ENCODE results near the gene UQCRFS1. TPM values are rescaled to one million over a fixed set of nuclear protein-coding genes. Genes with fewer than 3 reads are reported as not detected.

The UQCRFS1 gene
- polyA plus RNA-seq, 1 donor from 2014 or later = 67.6 TPM

DNA sequence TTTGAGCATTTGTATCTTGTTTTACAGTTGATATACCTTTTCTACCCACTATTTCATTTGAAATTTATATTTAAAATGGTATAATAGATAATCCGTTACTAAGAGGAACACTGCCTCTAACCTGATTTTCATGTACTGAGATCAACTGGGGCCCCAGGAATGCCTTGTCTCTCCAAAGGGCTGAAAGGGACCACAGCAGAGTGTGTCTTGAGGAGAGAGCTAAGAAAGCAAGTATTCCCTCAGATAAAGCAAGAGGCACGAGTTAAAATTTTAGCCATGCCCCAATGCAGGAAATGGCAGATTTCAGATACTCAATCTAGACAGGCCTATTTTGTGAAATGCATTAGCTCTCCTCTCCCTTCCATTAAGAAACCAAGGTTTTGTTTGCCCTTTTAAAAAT, 10.7 kb downstream of the UQCRFS1 start:
- H3K27me3 Mint-ChIP-seq = no peaks in the 10 kb centered on the region
- H3K27ac Mint-ChIP-seq = no peak overlapping the region
- no peak overlapping the region for H3K4me3 Mint-ChIP-seq
- H3K9me3 Mint-ChIP-seq = peaks cover 0 to 8% (median 0%) of the 10 kb centered on the region in 3 donors
- H3K36me3 Mint-ChIP-seq = peaks cover 9% of the 10 kb centered on the region
- H3K4me1 Mint-ChIP-seq = peaks cover 7 to 10% (median 8%) of the 10 kb centered on the region in 3 donors

- Mint-ChIP-seq H3K9me3 (peaks cover 0 to 8% (median 0%) of the 10 kb centered on the region in 3 donors), H3K27me3 (no peaks in the 10 kb centered on the region), H3K36me3 (peaks cover 7% of the 10 kb centered on the region), H3K27ac (no peak overlapping the region), H3K4me3 (no peak overlapping the region), H3K4me1 (peaks cover 6 to 10% (median 8%) of the 10 kb centered on the region in 3 donors)
Measured at GRCh38 chr19:29201855-29202254, 11.1 kb downstream of the UQCRFS1 start.

- Mint-ChIP-seq H3K27me3 (no peaks in the 10 kb centered on the region), H3K27ac (no peak overlapping the region), H3K9me3 (peaks cover 0 to 8% (median 0%) of the 10 kb centered on the region in 3 donors), H3K4me1 (peaks cover 0 to 4% (median 0%) of the 10 kb centered on the region in 3 donors), H3K36me3 (peaks cover 2% of the 10 kb centered on the region), H3K4me3 (no peak overlapping the region)
Measured at GRCh38 chr19:29194658-29195057, 18.3 kb downstream of the UQCRFS1 start.

GRCh38 chr19:29193155-29193554, 19.8 kb downstream of the UQCRFS1 start:
- no peak overlapping the region for H3K27ac Mint-ChIP-seq
- peaks cover 0 to 4% (median 0%) of the 10 kb centered on the region in 3 donors for H3K9me3 Mint-ChIP-seq
- H3K36me3 Mint-ChIP-seq = peaks cover 2% of the 10 kb centered on the region
- no peak overlapping the region for H3K4me3 Mint-ChIP-seq
- no peaks in the 10 kb centered on the region for H3K27me3 Mint-ChIP-seq
- H3K4me1 Mint-ChIP-seq = peaks cover 0 to 4% (median 0%) of the 10 kb centered on the region in 3 donors

DNA sequence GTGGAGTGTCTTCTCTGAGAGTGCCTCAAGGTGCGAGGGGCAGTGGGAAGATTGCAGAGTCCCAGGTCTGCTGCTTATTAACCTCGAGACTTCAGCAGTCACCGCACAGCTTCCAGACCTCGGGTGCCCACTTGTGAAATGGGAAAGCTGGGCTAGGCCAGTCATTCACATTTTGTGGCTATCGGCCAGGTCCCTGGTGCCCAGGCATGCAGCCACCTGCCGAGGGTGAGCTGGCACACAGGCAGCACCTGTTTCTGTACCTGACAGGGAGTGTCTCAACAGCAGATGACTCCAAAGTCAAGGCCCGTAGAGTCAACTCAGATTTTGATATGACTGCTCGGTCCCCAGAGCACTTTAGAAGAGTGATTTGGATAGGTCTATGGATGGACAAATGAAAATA, 21.9 kb downstream of the UQCRFS1 start:
- Mint-ChIP-seq H3K36me3 (peaks cover 2% of the 10 kb centered on the region), H3K27ac (no peak overlapping the region), H3K4me1 (peaks cover 0 to 4% (median 0%) of the 10 kb centered on the region in 3 donors), H3K4me3 (no peak overlapping the region), H3K9me3 (peaks cover 0 to 4% (median 0%) of the 10 kb centered on the region in 3 donors), H3K27me3 (no peaks in the 10 kb centered on the region)

GRCh38 chr19:29189033-29189360, 24.0 kb downstream of the UQCRFS1 start:
- Mint-ChIP-seq H3K9me3 (no peaks in the 10 kb centered on the region), H3K4me3 (no peak overlapping the region), H3K27me3 (no peaks in the 10 kb centered on the region), H3K4me1 (peaks cover 0 to 4% (median 0%) of the 10 kb centered on the region in 3 donors), H3K36me3 (peaks cover 2% of the 10 kb centered on the region), H3K27ac (no peak overlapping the region)

DNA sequence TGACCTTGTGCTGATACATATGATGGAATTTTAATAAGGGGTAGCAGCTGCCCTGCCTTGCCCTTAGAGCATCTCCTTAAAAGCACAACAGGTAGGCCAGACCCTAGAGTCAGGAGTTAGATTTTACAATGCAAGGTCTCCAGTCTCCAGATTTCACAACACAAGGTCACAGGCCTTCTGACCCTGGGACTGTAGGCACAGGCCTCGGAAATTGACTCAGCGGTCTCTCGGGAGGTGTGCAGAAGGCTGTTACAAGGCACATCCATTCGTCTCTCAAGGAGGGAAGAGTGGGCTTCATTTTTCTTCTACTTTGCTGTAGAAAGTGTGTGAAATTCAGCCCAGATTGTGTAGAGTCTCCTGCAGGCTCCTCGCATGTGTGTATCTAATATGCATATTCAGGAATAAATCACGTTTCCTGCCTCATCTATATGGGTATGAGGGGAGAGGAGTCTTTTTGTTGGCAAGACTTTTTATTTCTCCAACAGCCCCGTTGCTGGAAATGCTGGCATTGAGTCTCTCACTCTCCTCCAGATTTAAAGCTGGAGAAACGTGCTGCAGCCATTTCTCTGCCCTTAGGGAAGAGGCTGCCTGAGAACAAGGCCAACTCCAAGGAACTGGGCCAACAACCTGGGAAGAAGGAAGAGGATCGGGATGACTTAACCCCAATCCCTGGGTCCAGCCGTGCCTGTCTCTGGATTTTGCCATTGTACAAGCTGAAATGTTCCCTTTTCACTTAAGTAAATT, 24.5 kb downstream of the UQCRFS1 start:
- H3K27me3 Mint-ChIP-seq = no peaks in the 10 kb centered on the region
- H3K9me3 Mint-ChIP-seq = no peaks in the 10 kb centered on the region
- peaks cover 2% of the 10 kb centered on the region for H3K36me3 Mint-ChIP-seq
- peaks cover 0 to 4% (median 0%) of the 10 kb centered on the region in 3 donors for H3K4me1 Mint-ChIP-seq
- no peak overlapping the region for H3K27ac Mint-ChIP-seq
- no peak overlapping the region for H3K4me3 Mint-ChIP-seq

DNA sequence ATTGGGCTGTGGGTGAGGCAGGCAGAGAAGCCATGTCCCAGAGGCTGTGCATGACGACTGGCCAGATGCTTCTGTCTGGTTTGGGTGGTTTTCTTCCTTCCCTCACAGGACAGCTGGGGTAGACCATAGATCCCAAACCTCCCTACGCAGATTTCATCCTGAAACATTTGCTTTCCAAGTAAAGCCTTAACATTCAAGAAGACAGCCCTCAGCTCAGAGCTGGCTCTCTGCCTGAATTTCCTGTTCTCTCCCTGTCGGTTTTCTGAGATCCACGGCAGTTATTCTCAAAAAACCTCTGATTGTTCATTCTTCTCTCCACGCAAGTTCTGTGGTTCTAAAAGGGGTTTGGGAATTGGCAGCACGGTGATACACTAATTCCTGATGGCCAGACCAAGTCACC, 25.3 kb downstream of the UQCRFS1 start:
- Mint-ChIP-seq H3K9me3 (no peaks in the 10 kb centered on the region), H3K27me3 (no peaks in the 10 kb centered on the region), H3K4me1 (no peaks in the 10 kb centered on the region), H3K4me3 (no peak overlapping the region), H3K36me3 (peaks cover 2% of the 10 kb centered on the region), H3K27ac (no peak overlapping the region)

GRCh38 chr19:29185427-29185826, 27.5 kb downstream of the UQCRFS1 start:
- H3K4me1 Mint-ChIP-seq = no peaks in the 10 kb centered on the region
- H3K4me3 Mint-ChIP-seq = no peak overlapping the region
- no peaks in the 10 kb centered on the region for H3K27me3 Mint-ChIP-seq
- peaks cover 2% of the 10 kb centered on the region for H3K36me3 Mint-ChIP-seq
- H3K9me3 Mint-ChIP-seq = no peaks in the 10 kb centered on the region
- no peak overlapping the region for H3K27ac Mint-ChIP-seq

DNA sequence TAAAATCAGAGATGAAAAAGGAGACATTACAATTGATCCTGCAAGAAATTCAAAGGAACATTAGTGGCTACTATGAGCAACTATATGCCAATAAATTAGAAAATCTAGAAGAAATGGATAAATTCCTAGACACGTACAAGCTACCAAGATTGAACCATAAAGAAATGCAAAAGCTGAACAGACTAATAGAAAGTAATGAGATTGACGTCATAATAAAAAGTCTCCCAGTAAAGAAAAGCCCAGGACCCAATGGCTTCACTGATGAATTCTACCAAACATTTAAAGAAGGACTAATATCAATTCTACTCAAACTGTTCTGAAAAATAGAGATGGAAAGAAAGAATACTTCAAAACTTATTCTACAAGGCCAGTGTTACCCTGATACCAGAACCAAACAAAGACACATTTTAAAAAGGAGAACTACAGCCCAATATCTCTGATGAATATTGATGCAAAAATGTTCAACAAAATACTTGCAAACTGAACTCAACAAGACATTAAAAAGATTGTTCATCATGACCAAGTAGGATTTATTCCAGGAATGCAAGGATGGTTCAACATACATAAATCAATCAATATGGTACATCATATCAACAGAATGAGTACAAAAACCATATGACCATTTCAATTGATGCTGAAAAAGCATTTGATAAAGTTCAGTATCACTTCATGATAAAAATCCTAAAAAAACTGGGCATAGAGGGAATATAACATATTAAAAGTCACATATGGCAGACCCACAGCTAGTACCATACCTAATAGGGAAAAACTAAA, 35.8 kb downstream of the UQCRFS1 start:
- no peak overlapping the region for H3K27ac Mint-ChIP-seq
- no peaks in the 10 kb centered on the region for H3K4me1 Mint-ChIP-seq
- H3K4me3 Mint-ChIP-seq = no peak overlapping the region
- H3K27me3 Mint-ChIP-seq = no peaks in the 10 kb centered on the region
- no peaks in the 10 kb centered on the region for H3K36me3 Mint-ChIP-seq
- H3K9me3 Mint-ChIP-seq = peaks cover 17 to 51% (median 30%) of the 10 kb centered on the region in 3 donors

GRCh38 chr19:29173896-29174295, 39.1 kb downstream of the UQCRFS1 start:
- H3K27me3 Mint-ChIP-seq = no peaks in the 10 kb centered on the region
- peaks cover 12 to 52% (median 29%) of the 10 kb centered on the region in 3 donors for H3K9me3 Mint-ChIP-seq

DNA sequence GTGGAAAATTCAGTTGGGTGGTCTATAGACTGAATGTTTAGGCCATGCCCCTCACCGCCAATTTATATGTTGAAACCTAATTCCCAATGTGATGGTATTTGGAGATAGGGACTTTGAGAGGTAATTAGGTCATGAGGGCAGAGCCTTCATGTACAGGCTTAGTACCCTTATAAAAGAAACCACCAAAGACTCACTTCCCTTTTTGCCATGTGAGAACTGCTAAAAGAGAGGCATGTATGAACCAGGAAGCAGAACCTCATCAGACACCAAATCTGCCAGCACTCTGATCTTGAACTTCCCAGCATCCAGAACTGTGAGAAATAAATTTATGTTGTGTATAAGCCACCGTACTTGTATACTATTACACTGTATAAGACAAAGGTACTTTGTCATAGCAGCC, 40.6 kb downstream of the UQCRFS1 start:
- Mint-ChIP-seq H3K4me3 (no peak overlapping the region), H3K27me3 (no peaks in the 10 kb centered on the region), H3K9me3 (peaks cover 12 to 45% (median 29%) of the 10 kb centered on the region in 3 donors), H3K27ac (no peak overlapping the region), H3K4me1 (no peaks in the 10 kb centered on the region), H3K36me3 (no peaks in the 10 kb centered on the region)

More at GRCh38 chr19:29173896-29174295, 39.1 kb downstream of the UQCRFS1 start:
- Mint-ChIP-seq H3K36me3 (no peaks in the 10 kb centered on the region), H3K4me1 (no peaks in the 10 kb centered on the region), H3K27ac (no peak overlapping the region), H3K4me3 (no peak overlapping the region)

DNA sequence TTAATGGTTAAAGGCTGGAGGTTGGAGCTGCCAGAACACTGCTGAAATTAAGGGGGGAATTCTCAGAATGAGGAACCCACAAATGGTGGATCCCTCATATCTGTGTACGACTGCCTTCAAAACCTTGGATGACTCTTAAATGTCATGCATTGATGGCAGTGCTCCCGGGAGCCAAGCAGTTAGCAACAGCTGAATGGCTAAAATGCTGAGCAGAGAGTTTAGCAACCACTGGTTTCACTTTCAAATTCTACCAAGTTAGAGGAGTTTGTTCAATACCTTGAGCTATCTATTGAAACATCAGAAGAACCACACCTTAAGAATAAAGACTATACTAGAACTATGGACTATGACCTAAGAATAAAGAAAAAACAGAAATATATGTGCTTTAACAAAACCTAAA, 41.4 kb downstream of the UQCRFS1 start:
- Mint-ChIP-seq H3K36me3 (no peaks in the 10 kb centered on the region), H3K27ac (no peak overlapping the region), H3K4me3 (peak overlapping the region in 1 of 4 donors; percentile 25), H3K4me1 (no peaks in the 10 kb centered on the region), H3K27me3 (no peaks in the 10 kb centered on the region), H3K9me3 (peaks cover 8 to 38% (median 26%) of the 10 kb centered on the region in 3 donors)

- peaks cover 8 to 29% (median 16%) of the 10 kb centered on the region in 3 donors for H3K9me3 Mint-ChIP-seq
- H3K4me1 Mint-ChIP-seq = no peaks in the 10 kb centered on the region
- no peaks in the 10 kb centered on the region for H3K36me3 Mint-ChIP-seq
- H3K27me3 Mint-ChIP-seq = no peaks in the 10 kb centered on the region
- no peak overlapping the region for H3K4me3 Mint-ChIP-seq
- no peak overlapping the region for H3K27ac Mint-ChIP-seq
Measured at GRCh38 chr19:29170554-29170953, 42.4 kb downstream of the UQCRFS1 start.

DNA sequence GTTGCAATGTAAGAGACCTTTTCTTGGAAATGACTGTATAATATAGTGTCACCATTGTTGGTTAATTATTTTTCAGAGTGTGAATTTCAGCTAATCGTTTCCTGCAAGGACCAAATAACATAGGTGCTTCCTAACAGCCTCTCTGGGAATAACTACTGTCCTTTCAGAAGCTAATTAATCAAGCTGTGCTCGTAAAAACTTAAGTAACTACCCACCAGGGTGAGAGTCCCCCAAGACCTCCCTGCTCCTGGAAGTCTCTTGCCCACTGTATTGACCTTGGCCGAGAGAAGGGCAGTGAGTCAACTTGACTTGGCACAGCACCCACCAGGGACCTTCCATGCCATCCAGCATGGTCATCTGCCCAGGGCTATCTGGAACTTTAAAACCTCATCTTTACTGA, 50.3 kb downstream of the UQCRFS1 start:
- no peaks in the 10 kb centered on the region for H3K4me1 Mint-ChIP-seq
- H3K27me3 Mint-ChIP-seq = no peaks in the 10 kb centered on the region
- no peak overlapping the region for H3K4me3 Mint-ChIP-seq
- peak overlapping the region in 1 of 3 donors; percentile 59 for H3K27ac Mint-ChIP-seq
- peaks cover 4 to 12% (median 8%) of the 10 kb centered on the region in 3 donors for H3K9me3 Mint-ChIP-seq
- no peaks in the 10 kb centered on the region for H3K36me3 Mint-ChIP-seq

Data from IgD-negative memory B cell (primary cell).